A549 treated with RU486 at 1 μM for 4 hours (cell line): ENCODE data around the gene TMA16. TPM values are rescaled to one million over a fixed set of nuclear protein-coding genes. Genes with fewer than 3 reads are reported as not detected.

Experiments used
- total RNA-seq: library from RNA; stranded (reverse); fragments of 200-300 nt; extraction: Qiagen RNA extraction; gene quantifications from 5 replicates; pipeline ENCODE4 v1.2.3, GENCODE V29; 2022; ENCODE audit warnings: low read depth

The TMA16 gene
- total RNA-seq = 20.7 to 42.8 TPM (median 27.5 TPM) in 5 replicates

GRCh38 chr4:163494360-163495241 lies at the start of gene TMA16:
TMA16 (plus strand) TSS chr4:163494690; CDS start chr4:163494802, 112 bp downstream.

GRCh38 chr4:163473576-163473975 lies 20.9 kb upstream of the TMA16 start, which contains the start of gene TKTL2:
TKTL2 (minus strand) TSS chr4:163473754; CDS start chr4:163473734, 20 bp downstream.

Other genes with a start within 250 kb of the TMA16 start
- 0.07 to 0.14 TPM (median 0.13 TPM) in 3 of 5 replicates, not detected in the others for gene NPY1R, start 162.1 kb upstream of the TMA16 start, total RNA-seq
- gene NPY5R, start 150.8 kb upstream of the TMA16 start, total RNA-seq = not detected in 5 replicates
- not detected in 5 replicates for gene TKTL2, start 20.9 kb upstream of the TMA16 start, total RNA-seq